H4 (cell line): ENCODE measurements around the gene CEP72. TPM values are rescaled to one million over a fixed set of nuclear protein-coding genes. Genes with fewer than 3 reads are reported as not detected.
A peak's percentile ranks its signal among the peaks of the same experiment; 100 is the strongest.
"Not testable (repeated sequence)": the region's sequence is repeated elsewhere in the genome, so short reads cannot be mapped to it uniquely, and the experiment has no call there.

Experiments
- DNase-seq: peaks from one replicate; pipeline ENCODE4 v3.0.0-alpha.2; 2015; ENCODE audit warnings: low spot score
- total RNA-seq: library from RNA; depleted of rRNA; stranded (reverse); fragments of >200 nt; shearing (Covaris generic); gene quantifications from 2 replicates; pipeline ENCODE4 v1.2.3, GENCODE V29; 2014

The CEP72 gene
- total RNA-seq, 1 experiment from 2014 or later: 4.8 TPM

DNA sequence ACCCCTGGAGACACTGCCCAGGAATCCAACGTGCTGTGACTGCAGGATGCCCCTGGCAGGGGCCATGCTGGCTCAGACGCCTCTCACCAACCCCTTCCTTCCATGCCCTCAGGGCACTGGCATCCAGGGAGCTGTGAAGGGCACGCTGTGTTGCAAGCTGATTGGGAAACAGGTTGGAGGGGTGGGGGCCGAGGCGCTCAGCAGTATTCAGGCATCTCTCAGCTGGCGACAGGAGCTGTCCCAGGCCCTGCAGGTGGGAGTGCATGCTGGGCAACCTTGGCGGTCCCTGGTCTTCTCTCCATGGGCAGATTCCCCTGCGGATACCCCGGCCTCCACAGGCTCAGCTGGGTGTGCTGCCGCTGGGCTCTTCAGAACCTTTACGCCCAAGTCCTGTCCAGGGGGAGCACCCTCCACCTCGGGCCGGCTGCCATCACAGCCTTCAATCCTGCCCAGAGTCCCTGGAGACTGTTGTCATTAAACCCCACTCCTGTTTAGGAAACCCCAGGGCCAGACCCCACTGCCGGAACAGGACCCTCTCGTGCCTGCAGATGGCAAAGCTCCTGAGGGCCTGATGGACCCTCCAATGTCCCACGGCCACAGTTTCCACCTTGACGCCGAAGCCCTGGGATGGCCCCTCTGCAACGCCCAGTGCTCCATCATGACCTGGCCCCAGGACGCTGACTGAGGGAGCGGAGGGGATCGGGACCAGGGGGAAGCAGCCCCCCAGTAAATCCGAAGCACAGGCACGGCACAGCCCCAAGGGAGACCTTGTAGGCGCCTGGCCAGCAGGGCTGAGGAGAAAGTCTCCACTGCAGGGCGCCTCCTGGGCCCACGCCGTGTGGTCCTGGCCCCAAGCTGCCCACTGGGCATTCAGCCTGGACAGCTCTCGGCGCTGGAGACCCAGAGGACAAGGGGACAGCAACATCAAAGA lies 71.7 kb downstream of the CEP72 start:
- DNase-seq: no peak

DNA sequence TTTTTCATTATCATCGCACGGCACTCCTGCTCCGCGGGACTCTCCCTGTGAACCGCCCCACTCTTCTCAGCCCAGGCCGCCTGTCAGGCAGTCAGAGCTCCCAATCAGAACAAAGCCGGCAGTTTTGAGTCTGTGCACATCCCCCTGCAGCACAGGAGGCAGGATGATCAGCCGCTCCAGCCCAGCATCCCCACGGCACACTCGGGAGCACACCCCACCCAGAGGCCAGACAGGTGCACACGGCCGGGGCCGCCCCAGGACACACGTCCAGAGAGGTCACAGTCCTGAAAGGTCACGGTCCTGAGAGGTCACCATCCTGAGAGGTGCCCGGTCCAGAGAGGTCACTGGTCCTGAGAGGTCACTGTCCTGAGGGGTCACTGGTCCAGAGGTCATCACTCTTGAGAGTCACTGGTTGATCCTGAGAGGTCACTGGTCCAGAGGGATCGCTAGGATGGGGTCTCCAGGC lies 72.6 kb downstream of the CEP72 start:
- DNase-seq: no peak

DNA sequence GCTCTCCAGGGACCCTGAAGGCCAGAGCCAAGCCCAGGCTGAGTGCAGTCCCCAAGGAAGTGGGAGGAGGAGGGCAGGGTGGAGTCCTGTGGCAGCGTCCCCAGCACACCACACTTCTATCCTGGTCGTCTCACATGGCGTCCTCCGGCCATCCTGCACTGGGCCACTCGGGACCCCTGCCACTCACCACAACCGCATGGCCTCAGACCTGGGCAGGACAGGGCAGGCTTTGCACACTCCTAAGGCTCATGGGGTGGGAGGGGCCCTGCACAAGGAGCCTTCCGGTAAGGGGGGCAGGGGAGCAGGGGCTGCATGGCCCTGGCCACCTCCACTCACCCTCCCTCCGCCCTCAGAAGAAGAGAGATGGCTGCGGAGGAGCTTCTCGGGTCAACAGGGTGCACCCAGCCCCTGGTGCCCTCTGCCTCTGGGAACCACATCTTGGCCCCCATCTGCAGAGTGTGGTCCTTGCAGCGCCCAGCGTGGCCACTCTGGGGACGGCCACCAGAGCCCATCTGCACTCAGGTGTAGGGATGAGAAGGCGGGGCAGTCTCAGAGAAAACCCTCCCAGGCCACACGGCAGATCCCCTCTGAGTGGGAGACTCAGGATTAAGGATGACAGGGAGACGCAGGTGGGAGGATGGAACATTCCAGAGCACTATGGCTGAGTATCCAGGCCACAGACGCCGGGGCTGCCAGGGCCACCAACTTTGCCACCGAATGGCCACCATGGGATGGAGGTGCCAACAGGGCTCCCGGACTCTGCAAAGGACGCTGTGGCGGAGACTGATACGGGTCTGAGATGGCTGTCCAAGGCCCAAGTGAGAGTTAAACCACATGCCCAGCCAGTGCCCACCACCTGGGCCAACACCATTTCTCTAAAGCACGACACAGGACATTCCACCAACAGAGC lies 73.4 kb downstream of the CEP72 start:
- DNase-seq: no peak

DNA sequence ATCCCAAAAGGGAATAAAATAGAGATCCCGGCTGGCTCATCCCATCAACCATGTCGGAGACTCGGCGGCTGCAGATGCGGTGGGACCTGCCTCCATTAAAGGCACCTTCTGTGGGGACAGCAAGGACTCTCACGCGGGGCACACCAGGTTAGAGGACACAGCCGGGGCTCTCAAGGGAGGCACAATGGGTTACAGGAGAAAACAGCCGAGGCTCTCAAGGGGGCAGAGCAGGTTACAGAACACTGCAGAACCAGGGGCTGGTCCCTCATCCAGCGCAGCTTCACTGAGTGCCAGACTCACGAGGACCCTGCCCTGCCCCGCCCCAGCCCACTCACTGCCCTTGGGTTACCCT lies 74.0 kb downstream of the CEP72 start:
- DNase-seq: not testable (repeated sequence)

- not testable (repeated sequence) for DNase-seq
Measured at GRCh38 chr5:686936-687335, 74.8 kb downstream of the CEP72 start.

GRCh38 chr5:688348-689010 lies 76.3 kb downstream of the CEP72 start:
- DNase-seq: not testable (repeated sequence)

- not testable (repeated sequence) for DNase-seq
Measured at GRCh38 chr5:690293-690692, 78.2 kb downstream of the CEP72 start.

DNA sequence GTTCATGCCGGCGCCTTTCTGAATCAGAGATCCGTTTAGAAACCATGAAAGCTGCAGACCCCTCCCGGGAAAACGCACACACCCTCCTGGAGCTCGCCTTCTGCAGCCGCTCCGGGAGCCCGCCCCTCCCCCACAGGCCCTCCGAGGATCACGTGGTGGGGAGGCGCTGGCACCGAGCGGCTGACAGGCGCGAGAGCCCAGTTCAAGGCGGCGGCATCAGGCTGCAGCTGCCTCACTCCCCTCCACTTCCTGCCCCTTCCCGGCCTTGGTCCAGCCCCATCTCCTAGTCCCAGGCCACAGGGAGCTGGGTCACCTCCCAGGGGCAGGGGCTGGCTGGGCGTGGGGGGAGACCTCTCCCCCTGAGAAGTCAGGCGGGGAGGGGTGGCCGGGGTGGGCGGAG lies 78.9 kb downstream of the CEP72 start:
- not testable (repeated sequence) for DNase-seq

- no peak for DNase-seq
Measured at GRCh38 chr5:691817-692528, 79.8 kb downstream of the CEP72 start.

DNA sequence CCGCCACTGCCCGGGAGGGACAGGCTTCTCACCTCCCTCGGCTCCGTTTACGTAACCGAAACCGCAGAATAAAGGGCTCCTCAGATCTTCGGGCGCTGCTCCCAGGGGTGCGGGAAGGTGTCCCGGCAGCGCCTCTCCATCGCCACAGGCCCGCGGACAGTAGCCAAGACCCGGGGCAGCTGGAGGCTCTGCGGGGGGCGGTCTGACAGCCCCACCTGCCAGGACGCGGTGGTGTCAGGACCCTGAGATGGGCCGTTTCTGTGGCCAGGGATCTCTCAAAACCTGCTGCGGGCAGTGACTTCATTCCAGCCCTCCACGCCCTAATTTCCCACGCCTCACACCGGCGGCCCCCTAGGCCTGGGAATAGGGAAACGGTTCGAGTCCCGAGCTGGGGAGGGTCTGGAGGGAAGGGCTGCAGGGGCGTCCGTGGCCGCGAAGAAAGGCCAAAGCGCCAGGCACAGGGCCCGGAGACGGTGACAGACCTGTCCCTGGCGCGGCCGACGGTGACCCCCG lies 80.4 kb downstream of the CEP72 start:
- not testable (repeated sequence) for DNase-seq

DNA sequence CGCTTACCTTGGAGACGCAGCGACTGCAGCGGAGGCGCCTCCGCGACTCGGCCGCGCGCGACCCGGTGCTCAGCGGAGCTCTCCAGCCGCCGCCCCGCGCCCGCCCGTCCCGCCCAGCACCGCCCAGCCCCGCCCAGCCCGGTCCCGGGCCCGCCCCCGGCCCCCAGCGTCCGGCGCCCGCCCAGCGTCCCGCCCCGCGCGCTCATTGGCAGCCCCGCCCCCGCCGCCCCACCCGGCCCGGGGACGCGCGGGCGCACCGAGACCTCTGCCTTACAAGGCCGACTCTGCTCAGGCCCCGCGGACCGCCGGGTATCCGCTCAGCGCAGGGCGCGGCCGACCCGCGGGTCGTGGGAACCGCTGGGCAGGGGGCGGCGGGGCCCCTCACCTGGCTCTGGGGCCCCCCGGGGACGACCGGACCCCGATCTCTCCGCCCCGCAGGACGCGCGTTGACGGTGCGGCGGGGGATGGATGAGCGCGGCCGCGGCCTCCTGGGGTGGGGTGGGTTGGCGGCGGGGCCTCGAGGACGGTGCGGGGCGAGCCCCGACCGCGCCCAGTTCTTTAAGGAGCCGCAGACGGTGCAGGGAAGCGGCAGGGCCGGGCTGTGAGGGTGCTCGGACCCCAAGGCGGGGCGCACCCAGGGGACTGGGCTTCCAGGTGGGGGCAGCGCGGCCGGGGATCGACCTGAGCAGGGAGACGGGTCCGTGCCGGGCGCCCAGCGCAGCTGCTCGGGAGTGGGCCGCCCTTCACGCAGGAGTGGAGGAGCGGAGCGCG lies 81.3 kb downstream of the CEP72 start, which contains the start of gene TPPP:
TSS of gene TPPP (minus strand) at position 82 of the 771 bp plus-strand sequence. CDS start 15,292 bp downstream, outside the sequence.
- DNase-seq: peak; percentile 65

DNA sequence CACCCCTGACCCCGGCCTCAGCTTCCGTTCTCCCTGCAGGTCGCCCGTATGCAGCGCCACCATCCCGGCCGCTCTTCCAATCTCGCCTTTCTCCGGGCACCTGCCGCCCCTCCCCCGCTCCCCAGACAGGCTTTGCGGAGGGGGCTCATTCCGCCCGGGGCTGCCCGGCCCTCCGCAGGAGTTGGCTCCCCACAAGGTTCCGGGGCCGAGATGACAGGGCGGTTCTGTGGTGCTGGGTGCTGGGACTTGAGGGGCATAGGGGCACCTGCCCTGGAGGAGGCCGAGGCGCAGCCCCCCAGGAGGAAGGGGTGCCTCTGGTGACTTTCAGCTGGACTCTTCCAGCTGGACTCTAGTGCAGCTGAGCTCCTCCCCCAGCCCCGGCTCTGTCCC lies 81.9 kb downstream of the CEP72 start:
- not testable (repeated sequence) for DNase-seq

DNA sequence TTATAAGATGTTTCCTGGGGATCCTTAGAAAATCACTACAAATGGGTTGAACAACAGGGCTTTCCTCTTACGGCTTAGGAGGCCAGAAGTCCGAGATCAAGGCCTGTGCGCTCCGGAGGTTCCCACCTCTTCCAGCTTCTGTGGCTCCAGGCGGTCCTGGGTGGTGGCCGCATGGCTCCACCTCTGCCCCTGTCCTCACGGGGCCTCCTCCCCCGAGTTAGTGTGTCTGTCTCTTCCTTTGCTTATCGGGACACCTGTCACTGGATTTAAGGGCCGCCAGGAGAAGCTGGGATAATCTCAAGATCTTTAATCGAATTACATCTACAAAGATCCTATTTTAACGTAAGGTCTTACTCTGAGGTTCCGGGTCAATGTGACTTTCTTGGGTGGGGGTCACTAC lies 83.3 kb downstream of the CEP72 start:
- not testable (repeated sequence) for DNase-seq

DNA sequence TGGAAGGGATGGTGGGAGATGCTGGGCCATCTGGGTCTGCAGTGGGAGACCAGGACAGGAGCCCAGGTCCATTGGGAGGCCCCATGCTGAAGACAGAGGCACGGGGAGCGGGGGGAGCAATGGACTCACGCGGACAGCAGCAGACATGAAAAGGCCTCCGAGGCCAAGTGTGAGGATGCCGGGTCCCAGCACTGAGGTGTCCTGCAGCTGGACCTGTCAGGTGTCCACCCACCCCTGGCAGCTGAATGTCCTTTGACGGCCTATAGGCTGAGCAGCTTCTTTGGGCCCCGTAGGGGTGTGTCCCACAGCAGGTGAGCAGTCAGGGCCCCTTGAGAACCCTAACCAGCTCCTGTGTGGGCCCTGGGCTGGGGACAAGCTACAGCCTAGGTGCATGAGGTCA lies 84.1 kb downstream of the CEP72 start:
- not testable (repeated sequence) for DNase-seq

DNA sequence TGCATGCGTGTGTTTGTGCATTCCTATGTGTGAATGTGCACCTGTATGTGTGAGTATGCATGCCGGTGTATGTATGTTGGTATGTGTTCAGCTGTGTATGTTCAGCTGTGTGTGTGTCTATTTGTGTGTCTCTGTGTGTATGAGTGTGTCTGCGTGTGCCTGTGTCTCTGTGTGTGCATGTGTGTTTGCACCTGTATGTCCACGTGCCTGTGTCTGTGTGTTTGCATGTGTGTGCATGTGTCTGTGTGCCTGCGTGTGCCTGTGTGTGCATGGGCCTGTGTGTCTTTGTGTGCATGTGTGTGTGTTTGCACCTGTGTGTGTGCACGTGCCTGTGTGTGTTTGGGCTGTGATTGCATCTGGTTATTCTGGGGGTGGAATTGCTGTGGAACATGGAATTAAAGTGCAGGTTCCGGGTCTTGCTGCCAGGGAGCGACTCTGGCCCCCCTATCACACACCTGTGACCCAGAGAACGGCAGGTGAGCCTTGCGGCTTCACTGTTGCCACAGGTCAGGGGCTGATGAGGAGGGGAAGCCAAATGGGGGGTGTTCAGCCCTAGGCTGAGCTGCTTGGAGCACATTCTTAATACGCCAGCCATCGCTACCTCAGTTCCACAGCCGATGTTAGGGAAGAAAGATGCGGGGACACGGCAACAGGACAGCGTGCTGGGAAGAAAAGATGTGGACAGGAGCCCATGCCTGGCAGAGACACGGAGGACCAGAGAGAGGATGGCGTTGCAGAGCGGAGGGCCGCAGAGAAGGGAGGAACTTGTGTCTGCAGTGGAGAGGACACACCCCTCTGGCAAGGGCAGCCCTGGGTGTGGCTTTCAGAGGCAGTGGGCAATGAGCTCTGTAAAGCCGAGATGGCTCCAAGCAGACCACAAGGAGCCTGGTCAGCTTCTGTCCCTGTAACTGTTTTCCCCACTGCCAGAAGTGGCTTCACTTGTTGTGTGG lies 84.9 kb downstream of the CEP72 start:
- not testable (repeated sequence) for DNase-seq
